Endodermal cell (in vitro differentiated cells): ENCODE data around the gene PDZRN4. TPM values are rescaled to one million over a fixed set of nuclear protein-coding genes. Genes with fewer than 3 reads are reported as not detected.

ENCODE experiments used
- DNase-seq: peaks from one replicate; pipeline ENCODE4 v3.0.0-alpha.2; 2017
- H3K27ac ChIP-seq: 2 replicates; pipeline ENCODE4 v1.5.1; 2013; ENCODE audit warnings: mild to moderate bottlenecking, low read depth, low read length, moderate library complexity
- H3K27me3 ChIP-seq: 2 replicates; pipeline ENCODE4 v1.6.1; 2013; ENCODE audit warnings: mild to moderate bottlenecking, low read length, moderate library complexity; ENCODE audit not compliant: insufficient read depth, control insufficient read depth, poor library complexity, severe bottlenecking
- H3K36me3 ChIP-seq: 2 replicates; pipeline ENCODE4 v1.7.0; 2013; ENCODE audit warnings: mild to moderate bottlenecking, low read length, moderate library complexity; ENCODE audit not compliant: control insufficient read depth, insufficient read depth
- H3K4me1 ChIP-seq: one replicate; pipeline ENCODE4 v1.7.0; 2013; ENCODE audit warnings: low read length; ENCODE audit not compliant: control insufficient read depth, insufficient read depth
- H3K4me3 ChIP-seq: 2 replicates; pipeline ENCODE4 v1.5.1; 2013; ENCODE audit warnings: mild to moderate bottlenecking, low read length, moderate library complexity
- H3K9ac ChIP-seq: 2 replicates; pipeline ENCODE4 v1.6.1; 2013; ENCODE audit warnings: mild to moderate bottlenecking, low read length, moderate library complexity; ENCODE audit not compliant: poor library complexity, severe bottlenecking; ENCODE audit errors: extremely low read depth
- H3K9me3 ChIP-seq: 2 replicates; pipeline ENCODE4 v1.6.1; 2013; ENCODE audit warnings: mild to moderate bottlenecking, low read length, moderate library complexity; ENCODE audit not compliant: control insufficient read depth
- H3K27ac Mint-ChIP-seq: 2 replicates; pipeline ENCODE4 v1.8.0; 2020; ENCODE audit warnings: mixed read lengths
- H3K27me3 Mint-ChIP-seq: 2 replicates; pipeline ENCODE4 v1.8.0; 2021; ENCODE audit warnings: mild to moderate bottlenecking, mixed read lengths; ENCODE audit not compliant: insufficient read depth
- H3K36me3 Mint-ChIP-seq: 2 replicates; pipeline ENCODE4 v1.8.0; 2020; ENCODE audit warnings: low read depth, mixed read lengths
- H3K4me1 Mint-ChIP-seq: 2 replicates; pipeline ENCODE4 v1.8.0; 2020; ENCODE audit warnings: mixed read lengths
- H3K4me3 Mint-ChIP-seq: 2 replicates; pipeline ENCODE4 v1.8.0; 2020; ENCODE audit warnings: mild to moderate bottlenecking, moderate library complexity, mixed read lengths
- H3K9me3 Mint-ChIP-seq: 2 replicates; pipeline ENCODE4 v1.8.0; 2020; ENCODE audit warnings: mild to moderate bottlenecking, mixed read lengths
- CTCF ChIP-seq: fragments of 200-600 bp; sonication (generic); conservative IDR thresholded peaks from 2 replicates; pipeline ENCODE4 v1.5.0; 2021; ENCODE audit warnings: antibody characterized with exemption, mild to moderate bottlenecking
- WGBS, 2 experiments: methylation state at CpG; one replicate each; pipeline versions ENCODE4 v1.1.5 to v1.1.7; 2013; ENCODE audit warnings: missing lambda C conversion rate in 2 of 2, mixed read lengths in 1 of 2; ENCODE audit not compliant: insufficient coverage in 1 of 2, insufficient read length in 1 of 2; 5-methylcytosine and 5-hydroxymethylcytosine counted together
- total RNA-seq, 2 donors: library from RNA; stranded (reverse); fragmentation: NEBNext Ultra II Directional in 1 of 2; extraction: Animal tissue kit (Norgen Biotek cat#: 25700) in 1 of 2; gene quantifications; 2 replicates in 1 of 2; 3 replicates in 1 of 2; pipeline ENCODE4 v1.2.1, GENCODE V29; 2021

The PDZRN4 gene
- total RNA-seq, 2 donors from 2014 or later: 1.6 to 1.9 TPM

DNA sequence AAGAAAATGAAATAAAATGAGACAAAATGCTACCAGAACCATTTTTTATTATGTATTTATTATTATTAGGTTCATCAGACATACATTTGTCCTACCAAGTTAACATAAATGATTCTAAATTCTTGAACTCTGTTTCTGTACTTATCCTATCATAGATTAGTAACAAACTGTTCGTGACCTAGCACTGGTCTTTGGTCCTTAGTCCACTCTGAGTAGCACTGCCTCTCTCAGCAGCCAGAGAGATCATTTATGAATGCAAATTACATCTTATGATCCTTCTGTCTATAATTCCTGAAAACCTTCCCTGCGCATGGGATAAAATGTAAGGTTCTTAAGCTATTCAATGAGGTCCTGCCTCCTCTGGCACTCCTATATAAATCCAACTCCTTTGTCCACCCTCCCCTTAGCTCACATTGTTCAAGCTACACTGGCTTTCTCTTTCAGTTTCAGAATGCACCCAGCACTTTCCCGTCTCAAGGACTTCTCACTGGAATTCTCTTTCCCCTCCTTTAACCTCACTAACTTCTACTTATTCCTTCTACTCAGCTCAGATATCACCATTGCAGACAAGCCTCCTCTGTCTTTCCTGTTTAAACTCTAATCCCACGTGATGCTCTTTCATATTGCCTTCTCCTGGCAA is 17.1 kb downstream of the PDZRN4 start:
- Histone ChIP-seq H3K4me1 (no peaks in the 10 kb centered on the region), H3K27me3 (no peaks in the 10 kb centered on the region), H3K4me3 (no peak overlapping the region), H3K9me3 (no peaks in the 10 kb centered on the region), H3K9ac (no peak overlapping the region), H3K36me3 (no peaks in the 10 kb centered on the region), H3K27ac (no peak overlapping the region)
- Mint-ChIP-seq H3K4me1 (no peaks in the 10 kb centered on the region), H3K9me3 (no peaks in the 10 kb centered on the region), H3K27me3 (no peaks in the 10 kb centered on the region), H3K27ac (no peak overlapping the region), H3K36me3 (no peaks in the 10 kb centered on the region), H3K4me3 (no peak overlapping the region)
- DNase-seq: no peak
- TF ChIP-seq CTCF: no peak
- WGBS, 2 experiments: 50 to 72% methylated on average over 1 to 4 of the region's 4 CpGs

GRCh38 chr12:41206298-41206697 is 18.2 kb downstream of the PDZRN4 start:
- no peaks in the 10 kb centered on the region for H3K36me3 ChIP-seq
- Mint-ChIP-seq H3K4me3 (no peak overlapping the region), H3K36me3 (no peaks in the 10 kb centered on the region), H3K9me3 (no peaks in the 10 kb centered on the region), H3K27me3 (no peaks in the 10 kb centered on the region), H3K27ac (no peak overlapping the region), H3K4me1 (no peaks in the 10 kb centered on the region)
- H3K4me1 ChIP-seq: no peaks in the 10 kb centered on the region
- H3K9me3 ChIP-seq: no peaks in the 10 kb centered on the region
- H3K27me3 ChIP-seq: no peaks in the 10 kb centered on the region
- no peak overlapping the region for H3K4me3 ChIP-seq
- no CpG with 5 or more reads among the region's 1 CpG for WGBS, 2 experiments
- TF ChIP-seq CTCF: no peak
- H3K27ac ChIP-seq: no peak overlapping the region
- no peak overlapping the region for H3K9ac ChIP-seq
- no peak for DNase-seq

- H3K4me1 ChIP-seq: no peaks in the 10 kb centered on the region
- H3K9me3 ChIP-seq: no peaks in the 10 kb centered on the region
- no peak overlapping the region for H3K9ac ChIP-seq
- Mint-ChIP-seq H3K4me1 (no peaks in the 10 kb centered on the region), H3K36me3 (no peaks in the 10 kb centered on the region), H3K4me3 (no peak overlapping the region), H3K27ac (no peak overlapping the region), H3K9me3 (no peaks in the 10 kb centered on the region), H3K27me3 (no peaks in the 10 kb centered on the region)
- no peak overlapping the region for H3K27ac ChIP-seq
- no peak for DNase-seq
- no peak for TF ChIP-seq CTCF
- H3K36me3 ChIP-seq: no peaks in the 10 kb centered on the region
- 87% methylated on average over 3 of the region's 3 CpGs; no CpG with 5 or more reads in 1 of the 2 experiments for WGBS, 2 experiments
- H3K4me3 ChIP-seq: no peak overlapping the region
- no peaks in the 10 kb centered on the region for H3K27me3 ChIP-seq
Observed at GRCh38 chr12:41211448-41211847, 23.3 kb downstream of the PDZRN4 start.
